DMS114 treated with DMSO at 0.1 percent for 48 hours (cell line): ENCODE results near the gene ID2.
"Not testable (repeated sequence)": the region's sequence is repeated elsewhere in the genome, so short reads cannot be mapped to it uniquely, and the experiment has no call there.

Source experiments
- DNase-seq: peaks from one replicate; lab custom pipeline; 2025; ENCODE audit not compliant: unreplicated experiment; lab: John Stamatoyannopoulos, UW

ID2 gene

DNA sequence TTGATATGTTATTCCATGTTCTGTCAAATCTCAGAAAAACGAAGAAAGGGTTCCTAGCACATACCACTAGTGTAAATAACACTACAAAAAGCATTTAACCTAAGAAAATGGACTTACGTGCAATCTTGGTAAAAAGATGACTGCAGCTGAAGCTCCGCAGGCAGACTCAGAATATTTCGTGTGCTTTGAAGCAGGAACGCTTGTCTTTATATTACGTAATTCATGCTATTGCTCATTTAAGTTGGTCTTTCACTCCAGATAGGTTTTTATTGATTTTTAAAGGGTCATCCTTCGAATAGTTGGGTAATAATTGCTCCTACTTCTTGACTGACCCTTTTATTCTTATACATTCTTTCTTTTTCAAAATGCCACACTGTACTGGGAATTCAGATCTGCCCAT lies 44.0 kb downstream of the ID2 start:
- no peak for DNase-seq

- DNase-seq = no peak
Observed at GRCh38 chr2:8728305-8729015, 46.6 kb downstream of the ID2 start.

DNA sequence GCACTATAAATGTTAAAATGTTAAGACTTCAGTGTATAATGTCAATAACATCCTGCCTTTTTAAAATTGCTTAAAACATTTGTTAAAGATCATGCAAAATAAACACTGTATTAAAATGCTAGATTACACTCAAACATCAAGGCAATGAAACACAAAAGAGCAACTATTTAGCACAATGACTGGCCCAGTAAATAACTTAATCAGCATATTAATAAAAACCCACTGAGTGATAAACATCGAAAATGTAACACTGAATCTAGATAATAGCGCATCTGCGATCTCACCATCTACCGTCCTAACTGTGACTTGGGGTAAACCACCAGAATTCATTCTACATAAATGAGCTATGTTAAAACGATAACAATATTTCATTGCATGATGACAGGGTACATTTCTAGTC lies 47.2 kb downstream of the ID2 start:
- DNase-seq = not testable (repeated sequence)

GRCh38 chr2:8729939-8730338 lies 48.1 kb downstream of the ID2 start:
- no peak for DNase-seq

DNA sequence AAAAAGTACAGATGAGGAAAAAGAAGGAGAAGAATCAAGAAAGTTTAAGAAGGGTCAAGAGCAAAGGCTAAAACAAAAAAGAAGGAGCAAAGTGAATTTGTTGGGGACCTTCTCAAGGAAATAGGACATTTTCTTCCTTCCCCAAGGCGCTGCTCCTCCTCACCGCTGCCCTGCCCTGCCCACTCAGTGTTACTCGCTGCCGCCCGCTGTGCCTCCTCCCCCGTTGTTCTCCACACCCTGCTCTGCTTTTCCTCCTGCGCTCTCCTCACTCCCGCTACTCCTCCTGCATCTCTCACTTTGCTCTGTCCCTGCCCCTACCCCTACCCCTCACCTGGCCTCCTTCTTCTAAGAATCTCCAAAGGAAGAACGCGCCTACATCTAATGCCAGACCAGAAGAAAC lies 50.7 kb downstream of the ID2 start:
- DNase-seq = no peak
